IMR-90 (cell line): ENCODE data around the gene ZNF765. TPM values are rescaled to one million over a fixed set of nuclear protein-coding genes. Genes with fewer than 3 reads are reported as not detected.
"Not testable (repeated sequence)": the region's sequence is repeated elsewhere in the genome, so short reads cannot be mapped to it uniquely, and the experiment has no call there.

Experiments
- ATAC-seq: fragments of 200-7000 bp; cut with Tn5 transposase; 2 replicates; pipeline ENCODE4 v1.9.1; 2020; ENCODE audit warnings: low read depth, mild to moderate bottlenecking, moderate library complexity
- BruUV-seq: library from RNA; stranded (reverse); fragments of 400-500 nt; replicated peaks from 2 replicates; lab custom pipeline; 2021; lab: Mats Ljungman, UMichigan
- CTCF ChIA-PET: fragments of 300-600 bp; formaldehyde crosslinking; extraction: SDS; loops from one replicate; lab custom pipeline; 2021; ENCODE audit warnings: antibody characterized with exemption; lab: Yijun Ruan, JAX
- POLR2A ChIA-PET: fragments of 300-600 bp; sonication (Branson Sonifier 250); formaldehyde crosslinking; loops from one replicate; lab custom pipeline; 2022; ENCODE audit warnings: antibody characterized with exemption; ENCODE audit not compliant: unreplicated experiment; lab: Charles Lee
- DNase-seq: peaks from one replicate; pipeline ENCODE4 v3.0.0; 2013
- H2AFZ ChIP-seq: replicated peaks from 2 replicates; pipeline ENCODE3; 2013; ENCODE audit warnings: low read length, mild to moderate bottlenecking; ENCODE audit not compliant: poor library complexity
- H2AK5ac ChIP-seq: 2 replicates; pipeline ENCODE4 v1.6.1; 2013; ENCODE audit warnings: low read depth, low read length, inconsistent platforms
- H2AK9ac ChIP-seq: replicated peaks from 2 replicates; pipeline ENCODE3; 2013; ENCODE audit warnings: mild to moderate bottlenecking, low read depth, low read length, moderate library complexity; ENCODE audit not compliant: poor library complexity
- H2BK120ac ChIP-seq: 2 replicates; pipeline ENCODE4 v1.6.1; 2013; ENCODE audit warnings: low read depth, low read length, inconsistent platforms
- H2BK15ac ChIP-seq: 3 replicates; pipeline ENCODE4 v1.6.1; 2013; ENCODE audit warnings: low read depth, low read length, inconsistent platforms
- H2BK20ac ChIP-seq: 2 replicates; pipeline ENCODE4 v1.6.1; 2013; ENCODE audit warnings: low read depth, mild to moderate bottlenecking, inconsistent platforms, low read length, moderate library complexity
- H2BK5ac ChIP-seq: 2 replicates; pipeline ENCODE4 v1.6.1; 2013; ENCODE audit warnings: mild to moderate bottlenecking, low read depth, low read length, inconsistent platforms; ENCODE audit not compliant: poor library complexity, severe bottlenecking
- H3K14ac ChIP-seq: replicated peaks from 2 replicates; pipeline ENCODE4 v1.6.1; 2013; ENCODE audit warnings: low read depth, low read length, inconsistent platforms
- H3K18ac ChIP-seq: 2 replicates; pipeline ENCODE4 v1.6.1; 2013; ENCODE audit warnings: low read depth, low read length, control low read depth
- H3K23ac ChIP-seq: 2 replicates; pipeline ENCODE4 v1.6.1; 2013; ENCODE audit warnings: low read depth, low read length, inconsistent platforms
- H3K27ac ChIP-seq: 2 replicates; pipeline ENCODE4 v1.5.1; 2013; ENCODE audit warnings: mild to moderate bottlenecking, control low read depth, low read length; ENCODE audit not compliant: insufficient read depth
- H3K27me3 ChIP-seq: 2 replicates; pipeline ENCODE4 v1.6.1; 2013; ENCODE audit warnings: low read length; ENCODE audit not compliant: control insufficient read depth, insufficient read depth
- H3K36me3 ChIP-seq: 2 replicates; pipeline ENCODE4 v1.6.1; 2013; ENCODE audit warnings: low read length, mixed read lengths; ENCODE audit not compliant: control insufficient read depth, insufficient read depth
- H3K4ac ChIP-seq: 2 replicates; pipeline ENCODE4 v1.6.1; 2013; ENCODE audit warnings: low read depth, low read length, inconsistent platforms
- H3K4me1 ChIP-seq: 2 replicates; pipeline ENCODE4 v1.6.1; 2013; ENCODE audit warnings: low read length, mixed read lengths; ENCODE audit not compliant: control insufficient read depth, insufficient read depth
- H3K4me2 ChIP-seq: 2 replicates; pipeline ENCODE4 v1.6.1; 2013; ENCODE audit warnings: low read depth, mild to moderate bottlenecking, control low read depth, low read length, moderate library complexity
- H3K4me3 ChIP-seq: 2 replicates; pipeline ENCODE4 v1.5.1; 2013; ENCODE audit warnings: low read depth, mild to moderate bottlenecking, control low read depth, low read length, moderate library complexity; ENCODE audit not compliant: insufficient read depth
- H3K56ac ChIP-seq: 2 replicates; pipeline ENCODE4 v1.6.1; 2013; ENCODE audit warnings: low read length, inconsistent platforms; ENCODE audit not compliant: insufficient read depth; ENCODE audit errors: extremely low read depth
- H3K79me1 ChIP-seq, 2 experiments: 2 replicates each; pipeline ENCODE4 v1.6.1; 2013; ENCODE audit warnings: low read length in 2 of 2, inconsistent platforms in 1 of 2, low read depth in 1 of 2
- H3K9ac ChIP-seq: 2 replicates; pipeline ENCODE4 v1.6.1; 2013; ENCODE audit warnings: low read depth, low read length, control low read depth
- H3K9me1 ChIP-seq: 2 replicates; pipeline ENCODE4 v1.6.1; 2013; ENCODE audit warnings: low read length, inconsistent platforms; ENCODE audit not compliant: insufficient read depth
- H3K9me3 ChIP-seq: 2 replicates; pipeline ENCODE4 v1.6.1; 2013; ENCODE audit warnings: low read length; ENCODE audit not compliant: control insufficient read depth, insufficient read depth
- H4K20me1 ChIP-seq: 2 replicates; pipeline ENCODE4 v1.6.1; 2013; ENCODE audit warnings: low read length, inconsistent platforms; ENCODE audit not compliant: insufficient read depth
- H4K5ac ChIP-seq: 2 replicates; pipeline ENCODE4 v1.6.1; 2013; ENCODE audit warnings: mild to moderate bottlenecking, low read depth, low read length, control low read depth
- H4K8ac ChIP-seq, 2 experiments: 2 replicates each; pipeline ENCODE4 v1.6.1; 2013; ENCODE audit warnings: low read depth in 2 of 2, low read length in 2 of 2, control low read depth in 1 of 2, inconsistent platforms in 1 of 2
- H4K91ac ChIP-seq: 2 replicates; pipeline ENCODE4 v1.6.1; 2013; ENCODE audit warnings: low read depth, low read length, inconsistent platforms; ENCODE audit not compliant: insufficient read depth
- WGBS, 2 experiments: methylation state at CpG; one replicate each; pipeline versions ENCODE4 v1.1.5 to v1.1.7; 2013; ENCODE audit warnings: missing lambda C conversion rate in 2 of 2; ENCODE audit not compliant: insufficient read length in 1 of 2; ENCODE audit errors: extremely low coverage in 2 of 2; 5-methylcytosine and 5-hydroxymethylcytosine counted together
- dilution Hi-C: fragments of 300-500 bp; cut with HindIII; formaldehyde crosslinking; loops from one replicate; pipeline ENCODE4 v1.14.3; 2018; ENCODE audit warnings: low sequenced_read_pairs; ENCODE audit not compliant: unreplicated experiment
- in situ Hi-C: fragments of 300-500 bp; cut with MboI; formaldehyde crosslinking; loops from 3 replicates; pipeline ENCODE4 v1.14.3; 2019; ENCODE audit warnings: low sequenced_read_pairs, inconsistent platforms, mixed read lengths
- intact Hi-C: fragments of 100-400 bp; cut with micrococcal nuclease; formaldehyde crosslinking; loops from 2 replicates; pipeline ENCODE4 v1.10.0; 2022
- polyA plus RNA-seq, 3 experiments: library from polyadenylated mRNA; depleted of rRNA; stranded (reverse); fragments of >200 nt; gene quantifications; 2 replicates each; pipeline ENCODE4 v1.2.3, GENCODE V29; 2012; ENCODE audit warnings: low replicate concordance in 1 of 3
- total RNA-seq: library from RNA; depleted of rRNA; stranded (reverse); fragments of >200 nt; gene quantifications from 2 replicates; pipeline ENCODE4 v1.2.3, GENCODE V29; 2012

Gene ZNF765
- total and polyA plus RNA-seq, 2 of the 4 experiments (the other 2 are of a cell fraction) = 2.3 to 18.1 TPM

GRCh38 chr19:53420520-53421315, 25.8 kb downstream of the ZNF765 start:
- H3K27ac ChIP-seq, H3K23ac ChIP-seq, H3K9me3 ChIP-seq, H3K4me3 ChIP-seq, H3K4me1 ChIP-seq, H3K18ac ChIP-seq, H4K8ac ChIP-seq, H2BK5ac ChIP-seq, H3K9me1 ChIP-seq, H2BK120ac ChIP-seq, H2AK5ac ChIP-seq, ATAC-seq, H3K4me2 ChIP-seq, H3K27me3 ChIP-seq, DNase-seq, H3K56ac ChIP-seq, in situ Hi-C loops, CTCF ChIA-PET, H4K20me1 ChIP-seq, H3K9ac ChIP-seq, H2AK9ac ChIP-seq, H3K4ac ChIP-seq, H4K91ac ChIP-seq, POLR2A ChIA-PET, H3K14ac ChIP-seq, H3K79me1 ChIP-seq, H3K36me3 ChIP-seq, H2BK20ac ChIP-seq, H2AFZ ChIP-seq, H4K5ac ChIP-seq, dilution Hi-C loops, H2BK15ac ChIP-seq: not testable (repeated sequence)
- intact Hi-C loops = loop anchor here (10.0 kb wide), 1 partner anchor 226 kb away; the partner anchor contains the start of gene ZNF665
- no CpG with 5 or more reads among the region's 11 CpGs for WGBS, 2 experiments
- BruUV-seq = TSS peak; percentile 16
